Measurements from ENCODE around the gene PACSIN3.

- TF ChIP-seq POLR2AphosphoS5 (IDR thresholded peaks at IDR 0.05; ENCODE audit: low read depth, low read length) (no peak), SIN3A (IDR thresholded peaks at IDR 0.05; ENCODE audit: borderline replicate concordance, insufficient read depth, low read length) (no peak), TAF1 (IDR thresholded peaks at IDR 0.05; ENCODE audit: borderline replicate concordance, insufficient read depth, low read length) (no peak)
- TF ChIP-seq, protein P1, sequence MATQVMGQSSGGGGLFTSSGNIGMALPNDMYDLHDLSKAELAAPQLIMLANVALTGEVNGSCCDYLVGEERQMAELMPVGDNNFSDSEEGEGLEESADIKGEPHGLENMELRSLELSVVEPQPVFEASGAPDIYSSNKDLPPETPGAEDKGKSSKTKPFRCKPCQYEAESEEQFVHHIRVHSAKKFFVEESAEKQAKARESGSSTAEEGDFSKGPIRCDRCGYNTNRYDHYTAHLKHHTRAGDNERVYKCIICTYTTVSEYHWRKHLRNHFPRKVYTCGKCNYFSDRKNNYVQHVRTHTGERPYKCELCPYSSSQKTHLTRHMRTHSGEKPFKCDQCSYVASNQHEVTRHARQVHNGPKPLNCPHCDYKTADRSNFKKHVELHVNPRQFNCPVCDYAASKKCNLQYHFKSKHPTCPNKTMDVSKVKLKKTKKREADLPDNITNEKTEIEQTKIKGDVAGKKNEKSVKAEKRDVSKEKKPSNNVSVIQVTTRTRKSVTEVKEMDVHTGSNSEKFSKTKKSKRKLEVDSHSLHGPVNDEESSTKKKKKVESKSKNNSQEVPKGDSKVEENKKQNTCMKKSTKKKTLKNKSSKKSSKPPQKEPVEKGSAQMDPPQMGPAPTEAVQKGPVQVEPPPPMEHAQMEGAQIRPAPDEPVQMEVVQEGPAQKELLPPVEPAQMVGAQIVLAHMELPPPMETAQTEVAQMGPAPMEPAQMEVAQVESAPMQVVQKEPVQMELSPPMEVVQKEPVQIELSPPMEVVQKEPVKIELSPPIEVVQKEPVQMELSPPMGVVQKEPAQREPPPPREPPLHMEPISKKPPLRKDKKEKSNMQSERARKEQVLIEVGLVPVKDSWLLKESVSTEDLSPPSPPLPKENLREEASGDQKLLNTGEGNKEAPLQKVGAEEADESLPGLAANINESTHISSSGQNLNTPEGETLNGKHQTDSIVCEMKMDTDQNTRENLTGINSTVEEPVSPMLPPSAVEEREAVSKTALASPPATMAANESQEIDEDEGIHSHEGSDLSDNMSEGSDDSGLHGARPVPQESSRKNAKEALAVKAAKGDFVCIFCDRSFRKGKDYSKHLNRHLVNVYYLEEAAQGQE (IDR thresholded peaks at IDR 0.05; ENCODE audit: insufficient read depth in 1 of 2, low read depth in 2 of 2, low read length in 2 of 2), result no peak
Measured at GRCh38 chr11:47137476-47137875, 48.8 kb downstream of the PACSIN3 start.

All from PFSK-1 (cell line).